Common myeloid progenitor, CD34-positive (primary cell): ENCODE measurements around the gene MVD.
A peak's percentile ranks its signal among the peaks of the same experiment; 100 is the strongest.

ENCODE experiments used
- CTCF ChIA-PET: fragments of 350-600 bp; sonication (Branson Sonifier 250); formaldehyde crosslinking; loops from one replicate; lab custom pipeline; 2021; ENCODE audit warnings: antibody characterized with exemption; lab: Charles Lee
- POLR2A ChIA-PET: fragments of 350-600 bp; sonication (Branson Sonifier 250); formaldehyde crosslinking; loops from one replicate; lab custom pipeline; 2021; ENCODE audit warnings: antibody characterized with exemption; lab: Charles Lee
- DNase-seq, 3 donors: peaks; one replicate each; pipeline versions ENCODE4 v3.0.0 to v3.0.0-alpha.2; 2013
- H3K27ac ChIP-seq, 2 experiments: 1 replicate in 1 of 2; 2 replicates in 1 of 2; pipeline ENCODE4 v1.7.0; 2013; ENCODE audit warnings: inconsistent platforms in 2 of 2, low read length in 2 of 2, mild to moderate bottlenecking in 2 of 2, low read depth in 1 of 2, moderate library complexity in 1 of 2; ENCODE audit not compliant: severe bottlenecking in 2 of 2, insufficient read depth in 1 of 2, poor library complexity in 1 of 2
- H3K27me3 ChIP-seq, 5 experiments: replicated peaks in 2 of 5; 1 replicate in 3 of 5; 2 replicates in 2 of 5; pipeline versions ENCODE4 v1.6.1 to v1.7.0; 2013; ENCODE audit warnings: low read length in 4 of 5, mild to moderate bottlenecking in 2 of 5, moderate library complexity in 2 of 5, inconsistent platforms in 1 of 5; ENCODE audit not compliant: insufficient read depth in 5 of 5, control insufficient read depth in 4 of 5
- H3K36me3 ChIP-seq, 4 experiments: 1 replicate in 2 of 4; 2 replicates in 2 of 4; pipeline versions ENCODE4 v1.6.1 to v1.7.0; 2013; ENCODE audit warnings: low read length in 3 of 4, control low read depth in 1 of 4, mild to moderate bottlenecking in 1 of 4; ENCODE audit not compliant: control insufficient read depth in 4 of 4, insufficient read depth in 4 of 4
- H3K4me1 ChIP-seq, 4 experiments: 1 replicate in 3 of 4; 2 replicates in 1 of 4; pipeline versions ENCODE4 v1.6.1 to v1.7.1; 2013; ENCODE audit warnings: low read length in 3 of 4, mild to moderate bottlenecking in 3 of 4, control low read depth in 1 of 4, inconsistent platforms in 1 of 4, moderate library complexity in 1 of 4; ENCODE audit not compliant: control insufficient read depth in 4 of 4, insufficient read depth in 4 of 4; ENCODE audit errors: control extremely low read depth in 1 of 4
- H3K4me3 ChIP-seq, 7 experiments: 1 replicate in 4 of 7; 2 replicates in 3 of 7; pipeline versions ENCODE4 v1.5.1 to v1.7.0; 2013; ENCODE audit warnings: mild to moderate bottlenecking in 7 of 7, low read length in 6 of 7, moderate library complexity in 6 of 7, inconsistent platforms in 2 of 7, low read depth in 2 of 7, control low read depth in 1 of 7; ENCODE audit not compliant: insufficient read depth in 4 of 7, control insufficient read depth in 1 of 7; ENCODE audit errors: extremely low read depth in 1 of 7
- H3K9me3 ChIP-seq, 5 experiments: 1 replicate in 4 of 5; 2 replicates in 1 of 5; pipeline versions ENCODE4 v1.6.1 to v1.7.1; 2013; ENCODE audit warnings: low read length in 4 of 5, mild to moderate bottlenecking in 2 of 5, inconsistent platforms in 1 of 5, low read depth in 1 of 5, moderate library complexity in 1 of 5; ENCODE audit not compliant: control insufficient read depth in 4 of 5, insufficient read depth in 2 of 5; ENCODE audit errors: control extremely low read depth in 1 of 5
- WGBS: methylation state at CpG from one replicate; pipeline ENCODE4 v1.1.5; 2013; ENCODE audit not compliant: insufficient coverage; 5-methylcytosine and 5-hydroxymethylcytosine counted together

Gene MVD

DNA sequence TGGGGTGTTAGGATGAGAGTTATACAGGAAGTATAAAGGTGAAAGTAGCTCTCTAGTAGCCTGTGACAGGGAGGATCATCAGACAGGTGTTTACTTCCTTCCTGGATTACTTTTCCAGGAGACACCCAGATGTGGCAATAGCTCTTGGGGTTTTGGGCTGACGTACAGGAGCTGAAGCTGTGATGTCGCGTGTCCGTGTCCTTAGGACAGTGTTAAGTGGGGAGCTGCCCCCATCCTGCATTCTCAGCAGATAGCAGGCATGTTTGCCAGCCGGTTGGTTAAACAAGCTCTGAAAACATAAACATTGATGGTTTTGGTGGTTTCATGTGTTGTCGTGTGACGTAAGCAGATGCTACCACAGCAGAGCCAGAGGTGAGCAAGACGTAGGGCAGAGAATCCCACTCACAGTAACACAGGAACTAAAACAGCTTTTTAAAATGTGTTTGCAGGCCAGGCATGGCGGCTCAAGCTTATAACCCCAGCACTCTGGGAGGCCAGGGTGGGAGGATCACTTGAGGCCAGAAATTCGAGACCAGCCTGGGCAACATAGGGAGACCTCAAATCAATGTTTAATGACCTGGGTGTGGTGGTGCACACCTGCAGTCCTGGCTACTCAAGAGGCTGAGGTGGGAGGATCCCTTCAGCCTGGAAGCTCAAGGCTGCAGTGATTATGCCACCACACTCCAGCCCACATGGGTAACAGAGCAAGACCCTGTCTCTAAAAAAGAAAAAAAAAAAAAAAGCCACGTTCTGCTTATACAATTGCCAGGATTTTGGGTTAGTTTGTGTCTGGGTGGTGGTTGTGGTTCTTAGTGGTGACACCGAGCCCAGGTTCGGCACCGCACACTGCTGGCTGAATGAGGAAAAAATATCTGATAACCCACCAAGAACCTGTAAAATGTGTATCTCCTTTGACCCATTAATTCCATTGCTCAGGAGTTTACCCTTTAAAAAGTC, 42.8 kb downstream of the MVD start:
- Histone ChIP-seq H3K9me3 (no peaks in the 10 kb centered on the region), H3K4me1 (no peaks in the 10 kb centered on the region), H3K27ac (no peak overlapping the region), H3K36me3 (peaks cover 6 to 80% (median 57%) of the 10 kb centered on the region in 4 experiments), H3K4me3 (no peak overlapping the region), H3K27me3 (no peaks in the 10 kb centered on the region)
- ChIA-PET CTCF (interaction anchor here (0.8 to 1.2 kb wide), 4 partner anchors 11 to 30 kb away, joined by 3 to 5 read pairs (median 4); no protein-coding TSS in a partner anchor), POLR2A (no interaction called here)
- 97% methylated on average over 12 of the region's 14 CpGs for WGBS
- no peak for DNase-seq

DNA sequence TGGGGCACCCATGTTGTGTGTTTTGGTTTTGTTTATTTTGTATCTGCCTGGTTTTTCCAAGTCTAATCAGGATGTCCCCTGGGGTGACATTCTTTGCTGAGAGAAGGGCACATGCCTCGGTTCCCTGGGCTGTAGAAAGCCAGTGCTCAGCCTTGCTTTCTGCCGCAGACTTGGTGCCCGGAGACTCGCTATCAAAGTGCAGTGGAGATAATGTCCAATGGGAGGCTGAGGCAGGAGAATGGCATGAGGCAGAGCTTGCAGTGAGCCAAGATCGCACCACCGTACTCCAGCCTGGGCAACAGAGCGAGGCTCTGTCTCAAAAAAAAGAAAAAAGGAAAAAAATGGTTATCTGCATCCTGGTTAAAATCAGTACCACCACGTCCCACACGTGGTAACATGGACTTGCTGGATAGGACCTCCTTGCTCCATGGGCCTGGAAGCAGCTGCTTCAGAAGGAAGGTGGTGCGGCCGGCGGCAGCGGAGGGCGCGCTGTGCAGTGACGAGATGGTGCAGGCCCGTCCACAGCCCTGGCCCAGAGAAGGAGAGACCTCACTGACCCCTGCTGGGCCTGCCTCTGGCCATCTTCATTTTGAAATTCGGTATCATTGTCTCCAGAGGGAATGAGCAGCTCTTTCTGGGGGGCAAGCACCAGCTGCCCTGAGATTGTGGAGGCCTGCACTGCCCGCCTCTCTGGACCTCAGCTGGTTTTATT, 43.8 kb downstream of the MVD start:
- Histone ChIP-seq H3K27me3 (no peaks in the 10 kb centered on the region), H3K9me3 (no peaks in the 10 kb centered on the region), H3K4me1 (no peaks in the 10 kb centered on the region), H3K27ac (no peak overlapping the region), H3K36me3 (peaks cover 6 to 73% (median 52%) of the 10 kb centered on the region in 4 experiments), H3K4me3 (no peak overlapping the region)
- CTCF ChIA-PET, result interaction anchor here (0.8 to 1.2 kb wide), 4 partner anchors 10 to 29 kb away, joined by 3 to 5 read pairs (median 4); no protein-coding TSS in a partner anchor
- WGBS, result 97% methylated on average over 19 of the region's 19 CpGs
- POLR2A ChIA-PET, result no interaction called here
- no peak for DNase-seq

DNA sequence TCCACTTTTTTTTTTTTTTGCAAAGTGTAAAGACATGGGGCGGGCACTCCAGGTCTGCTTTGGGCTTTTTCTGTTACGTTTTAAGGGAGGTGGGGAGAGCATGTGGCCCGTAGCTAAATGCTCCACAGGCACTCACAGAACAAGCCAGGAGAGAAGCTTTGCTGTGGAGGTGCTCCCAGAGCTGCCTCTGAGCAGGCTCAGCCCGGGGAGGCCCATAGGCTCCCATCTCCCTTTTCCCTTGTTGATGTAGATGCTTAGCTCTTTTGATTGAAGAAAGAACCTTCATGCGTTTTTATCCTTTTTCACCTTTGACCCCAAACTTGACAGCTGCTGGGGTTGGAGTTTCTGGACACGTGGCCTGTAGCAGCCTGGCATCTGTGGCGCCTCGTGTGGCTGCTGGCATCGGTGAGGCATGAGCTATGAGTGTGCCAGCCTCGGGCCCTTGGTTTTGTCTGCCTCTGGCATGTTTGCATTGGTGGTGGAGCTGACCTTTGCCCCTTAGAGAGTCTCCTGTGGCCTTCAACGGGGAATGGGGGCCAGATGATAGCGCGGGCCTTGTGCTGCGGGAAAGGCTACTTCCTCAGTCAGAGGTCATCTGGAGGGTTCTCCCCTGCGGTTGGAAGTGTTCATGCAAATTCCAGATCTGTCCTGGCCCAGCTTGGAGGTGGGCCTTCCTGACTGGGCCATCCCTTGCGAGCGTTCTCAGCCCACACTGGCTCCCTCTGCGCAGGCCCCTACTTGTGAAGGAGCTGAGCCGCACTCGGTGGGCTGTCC, 44.5 kb downstream of the MVD start:
- no peak for DNase-seq
- ChIA-PET CTCF (interaction anchor here (0.8 kb wide), 1 partner anchor 9 kb away, joined by 3 read pairs; no protein-coding TSS in a partner anchor), POLR2A (no interaction called here)
- H3K4me3 ChIP-seq, result no peak overlapping the region
- no peak overlapping the region for H3K27ac ChIP-seq
- H3K27me3 ChIP-seq, result no peaks in the 10 kb centered on the region
- H3K4me1 ChIP-seq, result no peaks in the 10 kb centered on the region
- H3K9me3 ChIP-seq, result no peaks in the 10 kb centered on the region
- H3K36me3 ChIP-seq, result peaks cover 7 to 71% (median 49%) of the 10 kb centered on the region in 4 experiments
- WGBS, result 98% methylated on average over 16 of the region's 20 CpGs

DNA sequence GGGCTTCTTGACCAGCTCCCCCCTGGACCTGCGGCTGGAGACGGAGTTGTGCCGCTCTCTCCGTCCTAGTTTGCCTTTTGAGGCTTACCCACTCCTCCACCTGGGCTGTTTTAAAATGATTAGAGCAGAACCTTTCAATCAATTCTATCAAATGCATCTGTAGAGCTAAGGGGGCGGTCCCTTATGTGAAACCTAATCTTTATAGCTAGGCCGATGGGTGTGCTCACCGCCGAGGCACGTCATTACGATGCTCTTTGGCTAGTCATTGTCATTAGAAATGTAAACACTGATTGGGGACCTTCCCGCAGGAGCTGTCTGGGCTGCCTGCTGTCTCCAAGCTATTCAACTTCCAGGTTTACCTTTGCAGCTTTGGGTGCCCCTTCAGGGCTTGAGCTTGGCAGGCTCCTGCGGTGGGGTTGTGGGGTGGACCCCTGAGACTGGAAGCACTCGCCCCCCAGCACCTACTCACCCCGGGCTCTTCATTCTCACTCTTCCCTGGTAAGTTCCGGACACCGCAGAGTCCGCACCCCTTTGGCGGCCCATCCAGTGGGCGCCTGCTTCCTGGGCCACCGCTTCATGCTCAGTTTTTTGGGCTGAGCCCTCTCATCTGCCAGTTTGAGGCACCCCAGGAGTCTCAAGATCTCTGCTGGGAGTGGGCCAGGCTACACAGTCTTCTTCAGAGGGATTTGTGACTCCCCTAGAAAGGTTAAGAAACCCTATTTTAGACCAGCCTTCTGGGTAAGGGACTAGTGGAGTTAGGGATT, 45.4 kb downstream of the MVD start:
- CTCF ChIA-PET, result interaction anchor here (0.8 to 1.4 kb wide), 4 partner anchors 10 to 68 kb away, joined by 3 read pairs; partner anchors contain the start of genes CYBA and MVD
- no peaks in the 10 kb centered on the region for H3K27me3 ChIP-seq
- H3K27ac ChIP-seq, result peak overlapping the region in 1 of 2 experiments; percentile 43
- no peak overlapping the region for H3K4me3 ChIP-seq
- POLR2A ChIA-PET, result no interaction called here
- H3K9me3 ChIP-seq, result no peaks in the 10 kb centered on the region
- no peaks in the 10 kb centered on the region for H3K4me1 ChIP-seq
- H3K36me3 ChIP-seq, result peaks cover 9 to 68% (median 48%) of the 10 kb centered on the region in 4 experiments
- 97% methylated on average over 18 of the region's 20 CpGs for WGBS
- no peak for DNase-seq

DNA sequence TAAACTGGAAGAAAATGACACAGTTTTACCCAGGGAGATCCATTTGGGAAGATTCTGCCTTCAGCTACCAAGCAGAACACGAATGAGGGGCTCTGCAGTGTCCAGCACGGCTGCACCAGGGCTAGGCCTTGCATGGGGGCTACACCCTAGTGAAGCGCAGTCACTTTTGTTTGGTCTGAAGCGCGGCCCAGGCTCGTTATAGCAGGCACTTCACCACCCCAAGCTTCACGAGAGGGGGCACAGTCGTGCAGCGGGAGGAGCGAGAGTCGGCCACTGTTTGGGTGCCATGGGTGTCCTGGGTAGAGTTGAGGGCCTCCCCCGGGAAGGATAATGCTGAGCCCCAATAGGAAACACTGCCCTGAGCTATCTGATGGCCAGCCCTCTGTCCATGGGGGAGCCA, 46.2 kb downstream of the MVD start:
- 93% methylated on average over 9 of the region's 12 CpGs for WGBS
- ChIA-PET POLR2A (no interaction called here), CTCF (interaction anchor here (1.0 to 1.4 kb wide), 2 partner anchors 33 to 46 kb away, joined by 3 read pairs; partner anchors contain the start of genes CYBA and MVD)
- Histone ChIP-seq H3K36me3 (peaks cover 9 to 67% (median 46%) of the 10 kb centered on the region in 4 experiments), H3K27ac (no peak overlapping the region), H3K27me3 (no peaks in the 10 kb centered on the region), H3K4me3 (no peak overlapping the region), H3K4me1 (no peaks in the 10 kb centered on the region), H3K9me3 (no peaks in the 10 kb centered on the region)
- DNase-seq, result no peak

DNA sequence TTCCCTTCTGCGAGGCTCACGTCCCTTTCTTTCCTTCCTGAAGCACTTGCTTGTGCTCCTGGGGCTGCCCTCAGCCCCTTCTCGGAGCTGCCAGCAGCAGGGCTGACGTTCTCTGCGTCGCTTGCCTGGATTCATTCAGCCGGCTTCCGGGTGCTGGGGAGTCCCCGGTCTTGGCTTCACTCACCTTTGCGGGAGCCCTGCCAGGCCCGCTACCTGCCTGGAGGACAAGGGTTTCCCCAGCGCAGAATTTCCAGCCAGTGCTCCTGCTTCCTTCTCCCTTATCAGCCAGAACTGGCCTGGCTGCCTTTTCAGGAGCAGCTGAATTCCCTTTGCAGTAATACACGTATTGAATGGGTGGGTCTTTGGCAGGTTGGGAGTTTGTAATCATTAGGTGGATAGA, 46.6 kb downstream of the MVD start:
- H3K36me3 ChIP-seq, result peaks cover 9 to 69% (median 48%) of the 10 kb centered on the region in 4 experiments
- no peaks in the 10 kb centered on the region for H3K4me1 ChIP-seq
- no peak overlapping the region for H3K27ac ChIP-seq
- POLR2A ChIA-PET, result no interaction called here
- CTCF ChIA-PET, result interaction anchor here (1.0 to 1.4 kb wide), 2 partner anchors 34 to 46 kb away, joined by 3 read pairs; partner anchors contain the start of genes CYBA and MVD
- WGBS, result over 99% methylated on average over 11 of the region's 13 CpGs
- H3K27me3 ChIP-seq, result no peaks in the 10 kb centered on the region
- H3K4me3 ChIP-seq, result no peak overlapping the region
- no peaks in the 10 kb centered on the region for H3K9me3 ChIP-seq
- no peak for DNase-seq
